HG02571 (cell line): Measurements from ENCODE around the gene CCNG1.

ENCODE experiments used
- ATAC-seq: cut with Tn5 transposase; IDR thresholded peaks from one replicate; pipeline ENCODE4 v1.9.1; 2021; ENCODE audit warnings: mild to moderate bottlenecking, moderate library complexity; ENCODE audit not compliant: unreplicated experiment

CCNG1 gene

DNA sequence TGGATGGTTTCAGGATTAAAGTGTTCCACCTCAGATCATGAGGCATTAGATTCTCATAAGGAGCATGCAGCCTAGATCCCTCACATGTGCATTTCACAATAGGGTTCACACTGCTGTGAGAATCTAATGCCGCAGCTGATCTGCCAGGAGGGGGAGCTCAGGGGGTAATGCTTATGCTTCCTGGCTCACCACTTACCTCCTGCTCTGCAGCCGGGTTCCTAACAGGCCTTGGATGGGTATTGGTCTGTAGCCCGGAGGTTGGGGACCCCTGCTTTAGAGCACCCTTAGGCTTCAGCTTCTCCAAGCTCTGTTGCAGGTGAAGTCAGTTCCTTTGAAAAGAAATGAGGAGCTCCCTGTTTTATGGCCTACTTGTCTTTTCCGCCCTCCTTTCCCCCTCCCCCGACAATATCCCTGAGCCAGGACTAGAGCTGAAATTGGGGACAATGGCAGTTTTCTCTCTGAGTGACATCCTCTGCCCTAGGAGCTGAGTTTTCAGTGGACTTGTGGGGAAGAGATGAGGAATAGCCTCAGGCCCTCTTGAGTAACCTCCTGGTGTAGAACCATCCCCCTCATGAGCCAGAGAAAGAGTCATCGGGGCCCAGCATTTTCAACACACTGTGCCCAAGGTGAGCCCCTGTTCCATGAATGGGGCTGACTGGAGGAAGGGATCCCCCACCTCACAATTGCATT, 51.8 kb downstream of the CCNG1 start:
- no peak for ATAC-seq

DNA sequence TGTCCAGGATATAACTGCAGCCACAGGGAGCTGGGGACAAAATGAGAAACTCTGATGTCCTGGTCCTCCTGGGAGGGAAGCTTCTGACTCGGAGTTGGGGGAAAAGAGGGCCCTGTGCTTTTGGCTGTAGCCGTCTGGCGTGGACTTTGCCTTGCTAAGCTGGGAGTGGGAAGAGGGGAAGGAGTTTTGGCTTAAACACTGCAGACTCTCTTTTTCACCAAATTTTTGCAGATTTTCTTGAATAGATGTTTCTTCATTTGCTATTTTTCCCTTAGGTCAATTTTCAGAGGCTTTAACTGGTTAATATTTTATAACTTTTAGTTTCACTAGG, 52.3 kb downstream of the CCNG1 start:
- ATAC-seq, result no peak
